Measurements from ENCODE around the gene KCNK1.
"Not testable (repeated sequence)": the region's sequence is repeated elsewhere in the genome, so short reads cannot be mapped to it uniquely, and the experiment has no call there.

Gene KCNK1

GRCh38 chr1:233615571-233615970, 1.7 kb downstream of the KCNK1 start:
- peak overlapping the region; percentile 90 for H3K4me3 ChIP-seq (ENCODE audit: low read length)
- H3K27me3 ChIP-seq (ENCODE audit: low read depth, low read length) = no peaks in the 10 kb centered on the region
- no peak overlapping the region for H2AFZ ChIP-seq (ENCODE audit: low read depth, low read length)
- no peaks in the 10 kb centered on the region for H3K36me3 ChIP-seq (replicated peaks; ENCODE audit: low read depth, low read length)
- TF ChIP-seq EZH2phosphoT487 (IDR thresholded peaks at IDR 0.05; ENCODE audit: low read depth) = no peak
- TF ChIP-seq CTCF (IDR thresholded peaks at IDR 0.05; ENCODE audit: low read depth, low read length) = no peak
- peaks cover 39% of the 10 kb centered on the region for H3K4me1 ChIP-seq (ENCODE audit: low read length)
- H3K4me2 ChIP-seq (ENCODE audit: low read length) = peak overlapping the region; percentile 76
- H3K79me2 ChIP-seq (ENCODE audit: low read length) = peaks cover 16% of the 10 kb centered on the region
- no peaks in the 10 kb centered on the region for H4K20me1 ChIP-seq (ENCODE audit: insufficient read depth, low read length)
- H3K27ac ChIP-seq (ENCODE audit: low read length) = no peak overlapping the region
- H3K9me3 ChIP-seq (ENCODE audit: insufficient read depth, low read length) = no peaks in the 10 kb centered on the region
- H3K9ac ChIP-seq (ENCODE audit: low read length) = no peak overlapping the region

GRCh38 chr1:233617025-233617424, 3.1 kb downstream of the KCNK1 start:
- H3K27ac ChIP-seq (ENCODE audit: low read length) = no peak overlapping the region
- no peaks in the 10 kb centered on the region for H4K20me1 ChIP-seq (ENCODE audit: insufficient read depth, low read length)
- no peak overlapping the region for H2AFZ ChIP-seq (ENCODE audit: low read depth, low read length)
- peaks cover 16% of the 10 kb centered on the region for H3K79me2 ChIP-seq (ENCODE audit: low read length)
- peaks cover 36% of the 10 kb centered on the region for H3K4me1 ChIP-seq (ENCODE audit: low read length)
- H3K36me3 ChIP-seq (replicated peaks; ENCODE audit: low read depth, low read length) = no peaks in the 10 kb centered on the region
- peak overlapping the region; percentile 13; the same call in 1 of the 2 replicates for H3K4me2 ChIP-seq (ENCODE audit: low read length)
- no peak overlapping the region for H3K4me3 ChIP-seq (ENCODE audit: low read length)
- H3K9ac ChIP-seq (ENCODE audit: low read length) = no peak overlapping the region
- H3K9me3 ChIP-seq (ENCODE audit: insufficient read depth, low read length) = no peaks in the 10 kb centered on the region
- no peaks in the 10 kb centered on the region for H3K27me3 ChIP-seq (ENCODE audit: low read depth, low read length)
- no peak for TF ChIP-seq EZH2phosphoT487 (IDR thresholded peaks at IDR 0.05; ENCODE audit: low read depth)
- no peak for TF ChIP-seq CTCF (IDR thresholded peaks at IDR 0.05; ENCODE audit: low read depth, low read length)

- H3K9ac ChIP-seq (ENCODE audit: low read length); H3K4me3 ChIP-seq (ENCODE audit: low read length); H2AFZ ChIP-seq (ENCODE audit: low read depth, low read length); H3K27ac ChIP-seq (ENCODE audit: low read length); H4K20me1 ChIP-seq (ENCODE audit: insufficient read depth, low read length); H3K36me3 ChIP-seq (replicated peaks; ENCODE audit: low read depth, low read length); H3K9me3 ChIP-seq (ENCODE audit: insufficient read depth, low read length); H3K4me2 ChIP-seq (ENCODE audit: low read length); H3K27me3 ChIP-seq (ENCODE audit: low read depth, low read length): not testable (repeated sequence)
- H3K4me1 ChIP-seq (ENCODE audit: low read length) = peaks cover 23% of the 10 kb centered on the region
- H3K79me2 ChIP-seq (ENCODE audit: low read length) = peaks cover 16% of the 10 kb centered on the region
Measured at GRCh38 chr1:233619414-233619813, 5.5 kb downstream of the KCNK1 start.

GRCh38 chr1:233620065-233620464, 6.2 kb downstream of the KCNK1 start:
- Histone ChIP-seq H4K20me1 (ENCODE audit: insufficient read depth, low read length) (no peaks in the 10 kb centered on the region), H3K4me1 (ENCODE audit: low read length) (peaks cover 23% of the 10 kb centered on the region), H3K79me2 (ENCODE audit: low read length) (peaks cover 11% of the 10 kb centered on the region), H2AFZ (ENCODE audit: low read depth, low read length) (no peak overlapping the region), H3K27me3 (ENCODE audit: low read depth, low read length) (no peaks in the 10 kb centered on the region), H3K9me3 (ENCODE audit: insufficient read depth, low read length) (no peaks in the 10 kb centered on the region), H3K4me3 (ENCODE audit: low read length) (no peak overlapping the region), H3K36me3 (replicated peaks; ENCODE audit: low read depth, low read length) (no peaks in the 10 kb centered on the region), H3K27ac (ENCODE audit: low read length) (no peak overlapping the region), H3K9ac (ENCODE audit: low read length) (no peak overlapping the region), H3K4me2 (ENCODE audit: low read length) (no peak overlapping the region)
- TF ChIP-seq EZH2phosphoT487 (IDR thresholded peaks at IDR 0.05; ENCODE audit: low read depth) (no peak), CTCF (IDR thresholded peaks at IDR 0.05; ENCODE audit: low read depth, low read length) (no peak)

GRCh38 chr1:233621923-233622322, 8.0 kb downstream of the KCNK1 start:
- H3K9ac ChIP-seq (ENCODE audit: low read length) = no peak overlapping the region
- H3K9me3 ChIP-seq (ENCODE audit: insufficient read depth, low read length) = no peaks in the 10 kb centered on the region
- TF ChIP-seq CTCF (IDR thresholded peaks at IDR 0.05; ENCODE audit: low read depth, low read length) (no peak), EZH2phosphoT487 (IDR thresholded peaks at IDR 0.05; ENCODE audit: low read depth) (no peak)
- H3K36me3 ChIP-seq (replicated peaks; ENCODE audit: low read depth, low read length) = no peaks in the 10 kb centered on the region
- no peak overlapping the region for H2AFZ ChIP-seq (ENCODE audit: low read depth, low read length)
- no peak overlapping the region for H3K4me3 ChIP-seq (ENCODE audit: low read length)
- peaks cover 3% of the 10 kb centered on the region; the same call in 1 of the 2 replicates for H3K79me2 ChIP-seq (ENCODE audit: low read length)
- peaks cover 3% of the 10 kb centered on the region; the same call in 1 of the 2 replicates for H4K20me1 ChIP-seq (ENCODE audit: insufficient read depth, low read length)
- H3K4me1 ChIP-seq (ENCODE audit: low read length) = peaks cover 7% of the 10 kb centered on the region
- no peaks in the 10 kb centered on the region for H3K27me3 ChIP-seq (ENCODE audit: low read depth, low read length)
- no peak overlapping the region for H3K4me2 ChIP-seq (ENCODE audit: low read length)
- H3K27ac ChIP-seq (ENCODE audit: low read length) = no peak overlapping the region

Measured in OCI-LY3 (cell line).